GM18909 (cell line): ENCODE data around the gene BCL2L12.
"Not testable (repeated sequence)": the region's sequence is repeated elsewhere in the genome, so short reads cannot be mapped to it uniquely, and the experiment has no call there.

ENCODE experiments used
- ATAC-seq: cut with Tn5 transposase; IDR thresholded peaks from one replicate; pipeline ENCODE4 v1.9.1; 2021; ENCODE audit warnings: mild to moderate bottlenecking; ENCODE audit not compliant: unreplicated experiment, poor library complexity

The BCL2L12 gene

DNA sequence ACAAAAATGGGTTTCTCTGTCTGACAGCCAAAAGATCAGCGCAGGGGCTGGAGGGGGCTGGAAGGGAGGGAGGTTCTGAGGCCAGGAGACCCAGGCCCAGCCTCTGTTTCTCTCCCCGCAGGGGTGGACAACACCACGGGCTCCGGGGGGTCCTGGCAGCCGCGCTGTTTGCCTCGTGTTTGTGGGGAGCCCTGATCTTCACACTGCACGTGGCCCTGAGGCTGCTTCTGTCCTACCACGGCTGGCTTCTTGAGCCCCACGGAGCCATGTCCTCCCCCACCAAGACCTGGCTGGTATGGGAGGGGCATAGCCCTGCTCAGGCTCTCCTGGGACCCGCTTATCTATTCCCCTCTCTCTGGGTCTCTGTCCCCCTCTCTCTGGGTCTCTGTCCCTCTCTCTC, 34.8 kb downstream of the BCL2L12 start:
- ATAC-seq = no peak

DNA sequence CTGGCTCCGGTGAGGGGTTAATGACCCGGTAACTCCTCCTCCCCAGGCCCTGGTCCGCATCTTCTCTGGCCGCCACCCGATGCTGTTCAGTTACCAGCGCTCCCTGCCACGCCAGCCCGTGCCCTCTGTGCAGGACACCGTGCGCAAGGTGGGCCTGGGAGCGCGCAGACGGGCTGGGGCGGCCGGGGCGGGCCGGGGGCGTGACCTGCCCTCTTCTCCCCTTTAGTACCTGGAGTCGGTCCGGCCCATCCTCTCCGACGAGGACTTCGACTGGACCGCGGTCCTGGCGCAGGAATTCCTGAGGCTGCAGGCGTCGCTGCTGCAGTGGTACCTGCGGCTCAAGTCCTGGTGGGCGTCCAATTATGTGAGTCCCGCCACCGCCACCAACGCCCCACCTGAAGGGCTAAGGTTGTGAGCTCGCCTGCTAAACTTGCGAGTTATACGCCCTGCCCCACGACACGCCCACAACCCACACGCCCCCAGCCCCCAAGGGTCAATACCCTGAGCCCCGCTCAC, 35.6 kb downstream of the BCL2L12 start:
- no peak for ATAC-seq

DNA sequence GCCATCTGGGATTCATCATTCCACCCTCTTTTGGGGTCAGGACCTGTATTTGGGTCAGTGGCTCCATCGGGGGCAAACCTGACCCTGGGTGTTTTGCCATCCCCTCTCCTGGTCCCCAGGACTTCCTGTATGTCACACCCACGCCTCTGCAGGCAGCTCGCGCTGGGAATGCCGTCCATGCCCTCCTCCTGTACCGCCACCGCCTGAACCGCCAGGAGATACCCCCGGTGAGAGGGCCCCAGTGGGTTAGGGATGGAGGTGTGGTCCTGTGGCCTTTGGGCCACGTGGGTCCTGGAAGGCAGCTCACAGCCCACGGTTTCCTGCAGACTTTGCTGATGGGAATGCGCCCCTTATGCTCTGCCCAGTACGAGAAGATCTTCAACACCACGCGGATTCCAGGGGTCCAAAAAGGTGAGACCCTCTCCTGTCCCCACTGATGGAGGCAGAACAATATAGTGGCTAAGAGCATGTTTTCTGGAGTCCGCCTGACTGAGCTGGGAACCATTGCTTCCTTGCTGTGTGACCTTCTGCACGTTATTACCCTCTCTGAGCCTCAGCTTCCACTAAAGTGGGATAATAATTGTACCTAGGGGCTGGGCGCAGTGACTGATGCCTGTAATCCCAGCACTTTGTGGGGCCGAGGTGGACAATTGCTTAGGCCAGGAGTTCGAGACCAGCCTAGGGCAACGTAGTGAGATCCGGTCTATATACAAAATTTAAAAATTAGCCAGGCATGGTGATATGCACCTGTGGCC, 39.3 kb downstream of the BCL2L12 start:
- no peak for ATAC-seq

DNA sequence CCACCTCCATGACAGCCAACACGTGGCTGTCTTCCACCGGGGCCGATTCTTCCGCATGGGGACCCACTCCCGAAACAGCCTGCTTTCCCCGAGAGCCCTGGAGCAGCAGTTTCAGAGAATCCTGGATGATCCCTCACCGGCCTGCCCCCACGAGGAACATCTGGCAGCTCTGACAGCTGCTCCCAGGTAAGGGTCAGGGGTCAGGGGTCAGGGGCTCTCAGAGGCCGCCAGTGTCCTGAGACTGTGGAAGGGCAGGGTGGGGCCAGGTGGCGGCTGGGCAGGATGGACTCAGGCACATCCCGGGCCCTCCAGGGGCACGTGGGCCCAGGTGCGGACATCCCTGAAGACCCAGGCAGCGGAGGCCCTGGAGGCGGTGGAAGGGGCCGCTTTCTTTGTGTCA, 40.2 kb downstream of the BCL2L12 start:
- no peak for ATAC-seq

DNA sequence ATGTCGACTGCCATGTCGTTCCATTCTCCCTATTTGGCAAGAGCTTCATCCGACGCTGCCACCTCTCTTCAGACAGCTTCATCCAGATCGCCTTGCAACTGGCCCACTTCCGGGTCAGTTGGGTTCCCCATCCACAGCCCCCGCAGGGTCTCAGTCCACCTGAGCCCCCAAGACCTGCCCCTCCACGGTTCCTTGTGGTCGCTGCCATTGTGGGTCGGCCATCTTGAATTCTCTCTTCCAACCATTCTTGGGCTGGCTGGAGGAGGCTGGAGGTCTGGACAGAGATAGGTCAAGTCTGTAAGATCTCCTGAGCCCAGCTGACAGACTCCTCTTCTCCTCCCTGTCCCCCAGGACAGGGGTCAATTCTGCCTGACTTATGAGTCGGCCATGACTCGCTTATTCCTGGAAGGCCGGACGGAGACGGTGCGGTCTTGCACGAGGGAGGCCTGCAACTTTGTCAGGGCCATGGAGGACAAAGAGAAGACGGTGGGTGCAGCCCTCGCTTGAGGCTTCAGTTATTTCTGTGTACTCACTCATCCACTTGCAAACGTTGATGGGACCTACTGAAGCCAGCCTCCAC, 44.7 kb downstream of the BCL2L12 start:
- no peak for ATAC-seq

DNA sequence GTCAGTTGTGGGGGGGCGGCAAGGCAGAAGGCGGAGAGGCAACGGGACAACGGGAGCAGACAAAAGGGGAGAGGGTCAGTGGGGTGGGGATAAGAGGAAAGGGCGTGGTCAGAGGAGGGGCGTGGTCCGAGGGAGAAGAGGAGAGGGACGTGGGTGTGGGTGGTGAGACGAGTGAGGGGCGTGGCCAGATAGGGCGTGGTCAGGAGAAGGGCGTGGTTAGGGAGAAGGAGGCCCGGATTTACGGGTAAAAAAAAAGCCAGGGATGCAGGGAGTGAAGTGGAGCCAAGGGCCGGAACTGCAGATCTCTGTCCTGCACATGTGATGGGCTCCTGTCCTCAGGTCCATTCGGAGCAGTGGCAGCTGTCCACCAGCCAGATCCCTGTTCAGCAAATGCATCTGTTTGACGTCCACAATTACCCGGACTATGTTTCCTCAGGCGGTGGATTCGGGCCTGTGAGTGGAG, 46.7 kb downstream of the BCL2L12 start:
- ATAC-seq = no peak

DNA sequence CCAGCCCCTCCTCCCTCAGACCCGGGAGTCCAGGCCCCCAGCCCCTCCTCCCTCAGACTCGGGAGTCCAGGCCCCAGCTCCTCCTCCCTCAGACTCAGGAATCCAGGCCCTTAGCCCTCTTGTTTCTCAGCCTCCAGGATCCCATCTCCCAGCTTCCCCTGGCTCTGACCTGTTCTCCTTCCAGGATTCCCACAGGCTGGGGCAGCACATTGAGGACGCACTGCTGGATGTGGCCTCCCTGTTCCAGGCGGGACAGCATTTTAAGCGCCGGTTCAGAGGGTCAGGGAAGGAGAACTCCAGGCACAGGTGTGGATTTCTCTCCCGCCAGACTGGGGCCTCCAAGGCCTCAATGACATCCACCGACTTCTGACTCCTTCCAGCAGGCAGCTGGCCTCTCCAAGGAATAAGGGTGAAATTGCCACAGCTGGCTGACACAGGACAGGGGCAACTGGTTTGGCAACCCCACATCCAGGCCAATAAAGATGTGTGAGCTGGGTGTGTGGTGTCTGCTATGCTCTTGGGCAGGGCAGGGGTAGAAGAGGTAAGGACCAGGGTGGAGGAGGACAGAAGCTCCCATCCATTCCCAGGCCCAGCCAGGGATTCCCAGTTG, 47.6 kb downstream of the BCL2L12 start:
- ATAC-seq = no peak

DNA sequence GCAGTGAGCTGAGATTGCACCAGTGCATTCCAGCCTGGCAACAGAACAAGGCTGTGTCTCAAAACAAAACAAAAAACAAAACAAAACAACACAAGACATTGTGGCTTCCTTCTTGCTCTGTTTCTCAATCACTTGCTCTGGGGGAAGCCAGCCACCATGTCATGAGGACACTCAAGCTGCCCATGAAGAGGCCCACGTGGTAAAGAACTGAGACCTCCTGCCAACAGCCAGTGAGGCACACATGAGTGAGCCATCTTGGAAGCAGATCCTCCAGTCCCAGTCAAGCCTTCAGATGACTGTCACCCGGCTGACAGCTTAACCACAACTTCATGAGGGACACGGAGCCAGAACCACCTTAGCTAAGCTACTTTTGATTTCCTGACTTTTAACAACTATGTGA, 50.4 kb downstream of the BCL2L12 start:
- ATAC-seq = no peak

DNA sequence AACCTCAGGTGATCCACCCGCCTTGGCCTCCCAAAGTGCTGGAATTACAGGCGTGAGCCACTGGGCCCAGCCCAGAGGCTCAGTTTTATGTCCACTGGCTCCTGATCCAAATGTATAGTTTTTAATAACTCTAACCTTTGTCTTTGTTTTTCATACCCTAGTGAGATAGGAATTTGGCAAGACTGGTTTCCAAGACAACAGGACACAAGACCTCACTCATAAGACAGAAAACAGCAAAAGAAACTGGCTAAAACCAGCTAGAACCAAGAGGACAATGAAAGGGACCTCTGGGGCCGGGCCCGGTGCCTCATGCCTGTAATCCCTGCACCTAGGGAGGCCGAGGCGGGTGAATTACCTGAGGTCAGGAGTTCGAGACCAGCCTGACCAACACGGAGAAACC, 52.8 kb downstream of the BCL2L12 start:
- ATAC-seq = no peak

DNA sequence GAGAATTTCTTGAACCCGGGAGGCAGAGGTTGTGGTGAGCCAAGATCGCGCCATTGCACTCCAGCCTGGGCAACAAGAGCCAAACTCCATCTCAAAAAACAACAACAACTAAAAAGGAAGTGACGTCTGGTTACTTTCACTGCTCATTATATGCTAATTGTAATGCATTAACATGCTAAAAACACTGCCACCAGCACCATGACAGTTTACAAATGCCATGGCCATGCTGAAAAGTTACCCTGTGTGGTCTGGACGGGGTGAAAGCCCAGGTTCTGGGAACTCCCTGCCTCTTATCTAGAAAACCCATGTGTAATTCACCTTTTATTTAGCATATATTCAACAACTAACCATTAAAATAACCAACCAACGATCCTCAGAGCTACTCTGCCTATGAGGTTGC, 53.3 kb downstream of the BCL2L12 start:
- no peak for ATAC-seq

DNA sequence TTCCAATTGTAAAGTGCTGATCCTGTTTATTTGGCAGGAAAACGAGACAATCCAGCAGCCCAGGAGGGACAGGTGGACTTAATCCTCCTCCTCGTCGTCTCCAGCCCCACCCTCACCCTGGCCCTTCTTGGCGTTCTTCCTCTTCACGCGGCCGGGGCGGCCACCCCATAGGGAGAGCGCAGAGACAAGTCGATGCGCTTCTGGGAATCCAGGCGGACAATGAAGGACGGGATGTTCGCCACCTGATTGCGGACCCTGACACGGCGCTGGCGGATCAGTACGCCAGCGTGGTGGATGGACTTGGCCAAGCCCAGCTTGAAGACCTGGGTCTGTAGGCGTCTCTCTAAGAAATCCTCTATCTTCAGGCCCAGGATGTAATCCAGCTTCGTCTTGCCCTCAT, 53.7 kb downstream of the BCL2L12 start:
- not testable (repeated sequence) for ATAC-seq
